HepG2 (cell line): ENCODE data around the gene CNPPD1. TPM values are rescaled to one million over a fixed set of nuclear protein-coding genes. Genes with fewer than 3 reads are reported as not detected.
A peak's percentile ranks its signal among the peaks of the same experiment; 100 is the strongest.

Source experiments
- ATAC-seq: fragments of 200-7000 bp; cut with Tn5 transposase; 3 replicates; pipeline ENCODE4 v1.9.1; 2020; ENCODE audit warnings: mild to moderate bottlenecking, moderate library complexity
- BruUV-seq: library from RNA; stranded (reverse); fragments of 400-500 nt; replicated peaks from 2 replicates; lab custom pipeline; 2021; lab: Mats Ljungman, UMichigan
- CTCF ChIA-PET: fragments of 300-600 bp; formaldehyde crosslinking; extraction: SDS; loops from one replicate; lab custom pipeline; 2021; ENCODE audit warnings: low total read pairs, inconsistent platforms, low intra/inter-chr PET ratio; lab: Yijun Ruan, JAX
- POLR2A ChIA-PET: fragments of 350-600 bp; sonication (Branson Sonifier 250); formaldehyde crosslinking; loops from one replicate; lab custom pipeline; 2020; ENCODE audit warnings: antibody characterized with exemption, inconsistent platforms; lab: Yijun Ruan, JAX
- DNase-seq: peaks from one replicate; pipeline ENCODE4 v3.0.0-alpha.2; 2015; ENCODE audit warnings: low spot score
- FAIRE-seq: peaks from 3 replicates; lab custom pipeline; 2011; peaks lifted over from hg19 to GRCh38; lab: Jason Lieb, UNC
- H2AFZ ChIP-seq: one replicate; pipeline ENCODE4 v1.6.1; 2011; ENCODE audit warnings: low read length, inconsistent platforms
- H3K27ac ChIP-seq: fragments of 300-600 bp; 3 replicates; pipeline ENCODE4 v1.8.0; 2011; ENCODE audit warnings: mixed run types, mild to moderate bottlenecking, mixed read lengths, low read length, inconsistent platforms; ENCODE audit not compliant: insufficient read depth; ENCODE audit errors: extremely low read length
- H3K27me3 ChIP-seq, 2 experiments: fragments of 200-600 bp in 1 of 2; 2 replicates in 1 of 2; 3 replicates in 1 of 2; pipeline versions ENCODE4 v1.6.0 to v1.8.0; 2011; ENCODE audit warnings: low read length in 2 of 2, mild to moderate bottlenecking in 2 of 2, moderate library complexity in 2 of 2, inconsistent platforms in 1 of 2; ENCODE audit not compliant: insufficient read depth in 2 of 2, control insufficient read depth in 1 of 2
- H3K36me3 ChIP-seq, 2 experiments: fragments of 200-600 bp in 1 of 2; replicated peaks in 1 of 2; 2 replicates in 1 of 2; 3 replicates in 1 of 2; pipeline versions ENCODE4 v1.5.1 to v1.8.0; 2011; ENCODE audit warnings: low read length in 2 of 2, inconsistent platforms in 1 of 2; ENCODE audit not compliant: insufficient read depth in 2 of 2, control insufficient read depth in 1 of 2
- H3K4me1 ChIP-seq: 2 replicates; pipeline ENCODE4 v1.5.1; 2012; ENCODE audit warnings: low read length, inconsistent platforms; ENCODE audit not compliant: insufficient read depth
- H3K4me2 ChIP-seq: 2 replicates; pipeline ENCODE4 v1.6.0; 2011; ENCODE audit warnings: low read depth, low read length, inconsistent platforms
- H3K4me3 ChIP-seq, 3 experiments: fragments of 200-600 bp in 1 of 3; sonication (generic), shearing (Covaris generic) in 1 of 3; replicated peaks in 1 of 3; 2 replicates each; pipeline ENCODE4 v1.5.1; 2011 to 2016; ENCODE audit warnings: low read length in 3 of 3, inconsistent platforms in 2 of 3, low read depth in 2 of 3, mild to moderate bottlenecking in 2 of 3, control low read depth in 1 of 3, mixed read lengths in 1 of 3; ENCODE audit not compliant: insufficient read depth in 1 of 3
- H3K79me2 ChIP-seq: one replicate; pipeline ENCODE4 v1.6.1; 2011; ENCODE audit warnings: low read length, inconsistent platforms; ENCODE audit not compliant: insufficient read depth
- H3K9ac ChIP-seq: 2 replicates; pipeline ENCODE4 v1.6.0; 2011; ENCODE audit warnings: mild to moderate bottlenecking, low read depth, low read length, inconsistent platforms; ENCODE audit not compliant: insufficient read depth
- H3K9me3 ChIP-seq: 2 replicates; pipeline ENCODE4 v1.5.1; 2012; ENCODE audit warnings: mild to moderate bottlenecking, low read length
- H4K20me1 ChIP-seq: 2 replicates; pipeline ENCODE4 v1.6.0; 2011; ENCODE audit warnings: inconsistent platforms, mild to moderate bottlenecking, low read length, moderate library complexity; ENCODE audit not compliant: insufficient read depth
- AGO2 ChIP-seq: fragments of 200-400 bp; formaldehyde crosslinking; optimal IDR thresholded peaks from 2 replicates; pipeline ENCODE3; 2017; ENCODE audit warnings: mild to moderate bottlenecking, low read depth, low read length, moderate library complexity
- DMAP1 ChIP-seq: IDR thresholded peaks from 2 replicates; pipeline ENCODE4 v1.6.1; 2016
- KLF12 ChIP-seq: sonication (generic); formaldehyde crosslinking; IDR thresholded peaks from 2 replicates; pipeline ENCODE4 v1.4.0; 2020; ENCODE audit warnings: missing genetic modification reagents, borderline replicate concordance
- NR2F1 ChIP-seq, 2 experiments: fragments of 450-650 bp in 1 of 2; formaldehyde crosslinking in 1 of 2; IDR thresholded peaks; 2 replicates each; pipeline versions ENCODE4 v1.5.0 to v1.6.1; 2016 to 2020; ENCODE audit warnings: mild to moderate bottlenecking in 1 of 2, missing compliant biosample characterization in 1 of 2, missing genetic modification reagents in 1 of 2, moderate library complexity in 1 of 2
- PHF20 ChIP-seq: sonication (generic); formaldehyde crosslinking; IDR thresholded peaks from 2 replicates; pipeline ENCODE4 v1.5.0; 2020; ENCODE audit warnings: mild to moderate bottlenecking, missing genetic modification reagents
- PLRG1 ChIP-seq: fragments of 450-650 bp; conservative IDR thresholded peaks from 2 replicates; pipeline ENCODE4 v1.6.1; 2016
- RBFOX2 ChIP-seq: fragments of 200-400 bp; formaldehyde crosslinking; IDR thresholded peaks from 2 replicates; pipeline ENCODE4 v1.6.1; 2017; ENCODE audit warnings: low read depth, mild to moderate bottlenecking, low read length
- SNRNP70 ChIP-seq: fragments of 200-400 bp; formaldehyde crosslinking; IDR thresholded peaks from 2 replicates; pipeline ENCODE4 v1.6.1; 2017; ENCODE audit warnings: mild to moderate bottlenecking, low read depth, low read length, moderate library complexity
- ZNF124 ChIP-seq: sonication (generic); formaldehyde crosslinking; IDR thresholded peaks from 2 replicates; pipeline ENCODE4 v1.4.0; 2020; ENCODE audit warnings: missing genetic modification reagents
- ZNF670 ChIP-seq: sonication (generic); formaldehyde crosslinking; IDR thresholded peaks from 2 replicates; pipeline ENCODE4 v1.8.0; 2022; ENCODE audit warnings: mild to moderate bottlenecking, missing genetic modification reagents, borderline replicate concordance
- WGBS: methylation state at CpG from one replicate; pipeline ENCODE4 v1.1.6; 2017; ENCODE audit warnings: low lambda C conversion rate; 5-methylcytosine and 5-hydroxymethylcytosine counted together
- in situ Hi-C: cut with HindIII; loops from 2 replicates; pipeline ENCODE4 v1.10.0; 2017; ENCODE audit warnings: low pct_unique_long_range_greater_than_20kb; ENCODE audit not compliant: extremely low pct_ligation_motif_present
- intact Hi-C: fragments of 100-400 bp; cut with micrococcal nuclease; formaldehyde crosslinking; loops from one replicate; pipeline ENCODE4 v1.10.0; 2022; ENCODE audit not compliant: unreplicated experiment
- polyA plus RNA-seq, 8 experiments: library from polyadenylated mRNA; depleted of rRNA in 3 of 8; stranded (reverse) in 7 of 8; unstranded in 1 of 8; fragments of >200 nt; fragmentation: Illumina TruSeq in 4 of 8; extraction: Trizol in 4 of 8; gene quantifications; 2 replicates each; pipeline versions ENCODE4 v1.2.1 to v1.2.3, GENCODE V29; 2011 to 2016; ENCODE audit warnings: low read depth in 4 of 8, missing spikeins in 1 of 8, mixed read lengths in 1 of 8; ENCODE audit not compliant: insufficient read depth in 1 of 8
- total RNA-seq, 5 experiments: library from RNA; depleted of rRNA; stranded (reverse); fragments of >200 nt; fragmentation: Illumina TruSeq; extraction: Trizol; gene quantifications; 2 replicates each; pipeline ENCODE4 v1.2.3, GENCODE V29; 2016; ENCODE audit warnings: low read depth in 1 of 5
- TF ChIP-seq, protein P1 (sequence below), 2 experiments: fragments of 450-650 bp in 1 of 2; sonication (generic) in 1 of 2; formaldehyde crosslinking; IDR thresholded peaks; 2 replicates each; pipeline versions ENCODE4 v1.5.0 to v1.8.0; 2020 to 2022; ENCODE audit warnings: mild to moderate bottlenecking in 1 of 2, missing genetic modification reagents in 1 of 2

The CNPPD1 gene
- total and polyA plus RNA-seq, 2 of the 13 experiments (the other 11 are each of a cell fraction or from before 2014, with no cell fraction given), result 35.5 to 49.4 TPM

GRCh38 chr2:219221957-219222518, 45.3 kb upstream of the CNPPD1 start:
- POLR2A ChIA-PET, result interaction anchor here (1.7 kb wide), 1 partner anchor 14 kb away, joined by 8 read pairs; the partner anchor contains the start of gene ZFAND2B
- intact Hi-C loops, result no loop called here
- Histone ChIP-seq H3K4me1 (peaks cover 14% of the 10 kb centered on the region), H3K79me2 (peaks cover 9% of the 10 kb centered on the region), H3K9ac (no peak overlapping the region), H4K20me1 (no peaks in the 10 kb centered on the region), H3K27ac (no peak overlapping the region), H3K4me2 (no peak overlapping the region), H3K36me3 (peaks cover 39 to 63% of the 10 kb centered on the region in 2 experiments), H3K9me3 (no peaks in the 10 kb centered on the region), H2AFZ (no peak overlapping the region), H3K27me3 (no peaks in the 10 kb centered on the region), H3K4me3 (no peak overlapping the region)
- no peak for ATAC-seq
- 95% methylated on average over 16 of the region's 16 CpGs for WGBS
- no peak for TF ChIP-seq PLRG1
- TF ChIP-seq ZNF124 (CRISPR knock-in tag), result no peak
- no peak for TF ChIP-seq PHF20
- TF ChIP-seq DMAP1 (CRISPR knock-in tag), result no peak
- TF ChIP-seq ZNF670 (CRISPR knock-in tag), result no peak
- TF ChIP-seq, protein P1, sequence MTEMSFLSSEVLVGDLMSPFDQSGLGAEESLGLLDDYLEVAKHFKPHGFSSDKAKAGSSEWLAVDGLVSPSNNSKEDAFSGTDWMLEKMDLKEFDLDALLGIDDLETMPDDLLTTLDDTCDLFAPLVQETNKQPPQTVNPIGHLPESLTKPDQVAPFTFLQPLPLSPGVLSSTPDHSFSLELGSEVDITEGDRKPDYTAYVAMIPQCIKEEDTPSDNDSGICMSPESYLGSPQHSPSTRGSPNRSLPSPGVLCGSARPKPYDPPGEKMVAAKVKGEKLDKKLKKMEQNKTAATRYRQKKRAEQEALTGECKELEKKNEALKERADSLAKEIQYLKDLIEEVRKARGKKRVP (CRISPR knock-in tag; IDR thresholded peaks at IDR 0.05), result no peak
- TF ChIP-seq SNRNP70, result no peak
- TF ChIP-seq AGO2, result peak; percentile 34
- TF ChIP-seq RBFOX2, result peak; percentile 61
- TF ChIP-seq KLF12 (CRISPR knock-in tag), result no peak
- no peak for TF ChIP-seq NR2F1 (CRISPR knock-in tag; IDR thresholded peaks at IDR 0.05)
- in situ Hi-C loops, result no loop called here
- BruUV-seq, result no TSS peak
- DNase-seq, result no peak
- CTCF ChIA-PET, result no interaction called here
- no peak for FAIRE-seq
